Measurements from ENCODE around the gene G6PC1. TPM values are rescaled to one million over a fixed set of nuclear protein-coding genes. Genes with fewer than 3 reads are reported as not detected.

The G6PC1 gene
- total and polyA plus RNA-seq, 2 of the 13 experiments (the other 11 are each of a cell fraction or from before 2014, with no cell fraction given) = 1.7 to 37.9 TPM

DNA sequence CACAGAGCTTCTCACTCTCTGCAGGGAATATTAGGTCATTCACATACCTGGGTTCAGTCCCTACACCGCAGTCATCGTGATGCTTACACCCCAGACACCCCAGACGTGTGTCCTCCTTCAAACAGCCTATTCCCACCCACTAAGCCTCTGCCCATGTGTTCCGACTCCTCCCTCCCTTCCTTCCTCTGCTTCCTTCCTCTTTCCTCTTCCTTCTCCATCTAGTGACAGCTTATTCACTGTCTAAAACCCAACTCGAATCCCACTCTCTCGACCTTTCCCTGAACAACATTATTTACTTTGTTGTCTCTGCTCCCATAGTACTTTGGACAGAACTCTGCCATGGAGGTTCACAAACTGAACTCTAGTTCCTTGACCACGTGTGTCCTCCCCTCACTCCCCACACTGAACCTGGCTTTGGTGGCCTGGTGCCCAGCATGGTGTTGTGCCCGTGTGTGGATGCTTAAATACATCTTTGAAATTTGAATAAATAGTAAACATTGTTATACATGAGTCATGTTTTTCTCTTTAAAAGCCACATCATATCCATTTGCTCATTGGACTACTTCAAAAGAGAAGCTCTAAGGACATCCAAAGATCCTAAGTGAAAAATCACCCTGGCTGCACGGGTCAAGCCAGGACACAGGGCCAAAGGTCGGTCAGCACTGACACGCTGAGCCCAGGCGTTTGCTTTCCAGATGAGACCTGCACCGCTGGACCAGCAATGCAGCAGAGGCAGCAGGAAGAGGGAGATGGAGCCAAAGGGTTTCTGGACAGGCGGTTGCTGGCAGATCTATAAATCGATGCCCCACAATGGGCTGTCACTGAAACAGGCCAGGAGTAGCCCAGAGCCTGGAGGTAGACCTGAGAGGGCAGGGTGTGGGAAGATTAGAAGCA, 14.1 kb upstream of the G6PC1 start (continued):
- TF ChIP-seq, protein P1, sequence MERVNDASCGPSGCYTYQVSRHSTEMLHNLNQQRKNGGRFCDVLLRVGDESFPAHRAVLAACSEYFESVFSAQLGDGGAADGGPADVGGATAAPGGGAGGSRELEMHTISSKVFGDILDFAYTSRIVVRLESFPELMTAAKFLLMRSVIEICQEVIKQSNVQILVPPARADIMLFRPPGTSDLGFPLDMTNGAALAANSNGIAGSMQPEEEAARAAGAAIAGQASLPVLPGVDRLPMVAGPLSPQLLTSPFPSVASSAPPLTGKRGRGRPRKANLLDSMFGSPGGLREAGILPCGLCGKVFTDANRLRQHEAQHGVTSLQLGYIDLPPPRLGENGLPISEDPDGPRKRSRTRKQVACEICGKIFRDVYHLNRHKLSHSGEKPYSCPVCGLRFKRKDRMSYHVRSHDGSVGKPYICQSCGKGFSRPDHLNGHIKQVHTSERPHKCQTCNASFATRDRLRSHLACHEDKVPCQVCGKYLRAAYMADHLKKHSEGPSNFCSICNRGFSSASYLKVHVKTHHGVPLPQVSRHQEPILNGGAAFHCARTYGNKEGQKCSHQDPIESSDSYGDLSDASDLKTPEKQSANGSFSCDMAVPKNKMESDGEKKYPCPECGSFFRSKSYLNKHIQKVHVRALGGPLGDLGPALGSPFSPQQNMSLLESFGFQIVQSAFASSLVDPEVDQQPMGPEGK (CRISPR knock-in tag; IDR thresholded peaks at IDR 0.05) = peak; percentile 70; the same call in 1 of the 2 replicates
- TF ChIP-seq ZNF781 (CRISPR knock-in tag; IDR thresholded peaks at IDR 0.05; ENCODE audit: borderline replicate concordance, not compliant biosample characterization) = peak; percentile 91
- TF ChIP-seq, protein P2, sequence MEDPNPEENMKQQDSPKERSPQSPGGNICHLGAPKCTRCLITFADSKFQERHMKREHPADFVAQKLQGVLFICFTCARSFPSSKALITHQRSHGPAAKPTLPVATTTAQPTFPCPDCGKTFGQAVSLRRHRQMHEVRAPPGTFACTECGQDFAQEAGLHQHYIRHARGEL (CRISPR knock-in tag; IDR thresholded peaks at IDR 0.05) = no peak
- no peak for TF ChIP-seq MTA3 (CRISPR knock-in tag; IDR thresholded peaks at IDR 0.05)
- TF ChIP-seq ZNF607 (CRISPR knock-in tag; IDR thresholded peaks at IDR 0.05; ENCODE audit: borderline replicate concordance) = no peak
- no peak for TF ChIP-seq CENPT (CRISPR knock-in tag; IDR thresholded peaks at IDR 0.05; ENCODE audit: low read depth)
- TF ChIP-seq, protein P3, sequence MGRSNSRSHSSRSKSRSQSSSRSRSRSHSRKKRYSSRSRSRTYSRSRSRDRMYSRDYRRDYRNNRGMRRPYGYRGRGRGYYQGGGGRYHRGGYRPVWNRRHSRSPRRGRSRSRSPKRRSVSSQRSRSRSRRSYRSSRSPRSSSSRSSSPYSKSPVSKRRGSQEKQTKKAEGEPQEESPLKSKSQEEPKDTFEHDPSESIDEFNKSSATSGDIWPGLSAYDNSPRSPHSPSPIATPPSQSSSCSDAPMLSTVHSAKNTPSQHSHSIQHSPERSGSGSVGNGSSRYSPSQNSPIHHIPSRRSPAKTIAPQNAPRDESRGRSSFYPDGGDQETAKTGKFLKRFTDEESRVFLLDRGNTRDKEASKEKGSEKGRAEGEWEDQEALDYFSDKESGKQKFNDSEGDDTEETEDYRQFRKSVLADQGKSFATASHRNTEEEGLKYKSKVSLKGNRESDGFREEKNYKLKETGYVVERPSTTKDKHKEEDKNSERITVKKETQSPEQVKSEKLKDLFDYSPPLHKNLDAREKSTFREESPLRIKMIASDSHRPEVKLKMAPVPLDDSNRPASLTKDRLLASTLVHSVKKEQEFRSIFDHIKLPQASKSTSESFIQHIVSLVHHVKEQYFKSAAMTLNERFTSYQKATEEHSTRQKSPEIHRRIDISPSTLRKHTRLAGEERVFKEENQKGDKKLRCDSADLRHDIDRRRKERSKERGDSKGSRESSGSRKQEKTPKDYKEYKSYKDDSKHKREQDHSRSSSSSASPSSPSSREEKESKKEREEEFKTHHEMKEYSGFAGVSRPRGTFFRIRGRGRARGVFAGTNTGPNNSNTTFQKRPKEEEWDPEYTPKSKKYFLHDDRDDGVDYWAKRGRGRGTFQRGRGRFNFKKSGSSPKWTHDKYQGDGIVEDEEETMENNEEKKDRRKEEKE (IDR thresholded peaks at IDR 0.05) = no peak
- no peak for TF ChIP-seq NBN (conservative IDR thresholded peaks at IDR 0.05)
- no peak for TF ChIP-seq ZNF30 (CRISPR knock-in tag; IDR thresholded peaks at IDR 0.05)
- TF ChIP-seq, protein P4, sequence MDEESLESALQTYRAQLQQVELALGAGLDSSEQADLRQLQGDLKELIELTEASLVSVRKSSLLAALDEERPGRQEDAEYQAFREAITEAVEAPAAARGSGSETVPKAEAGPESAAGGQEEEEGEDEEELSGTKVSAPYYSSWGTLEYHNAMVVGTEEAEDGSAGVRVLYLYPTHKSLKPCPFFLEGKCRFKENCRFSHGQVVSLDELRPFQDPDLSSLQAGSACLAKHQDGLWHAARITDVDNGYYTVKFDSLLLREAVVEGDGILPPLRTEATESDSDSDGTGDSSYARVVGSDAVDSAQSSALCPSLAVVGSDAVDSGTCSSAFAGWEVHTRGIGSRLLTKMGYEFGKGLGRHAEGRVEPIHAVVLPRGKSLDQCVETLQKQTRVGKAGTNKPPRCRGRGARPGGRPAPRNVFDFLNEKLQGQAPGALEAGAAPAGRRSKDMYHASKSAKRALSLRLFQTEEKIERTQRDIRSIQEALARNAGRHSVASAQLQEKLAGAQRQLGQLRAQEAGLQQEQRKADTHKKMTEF (CRISPR knock-in tag; IDR thresholded peaks at IDR 0.05) = peak; percentile 95
- TF ChIP-seq, protein P5, sequence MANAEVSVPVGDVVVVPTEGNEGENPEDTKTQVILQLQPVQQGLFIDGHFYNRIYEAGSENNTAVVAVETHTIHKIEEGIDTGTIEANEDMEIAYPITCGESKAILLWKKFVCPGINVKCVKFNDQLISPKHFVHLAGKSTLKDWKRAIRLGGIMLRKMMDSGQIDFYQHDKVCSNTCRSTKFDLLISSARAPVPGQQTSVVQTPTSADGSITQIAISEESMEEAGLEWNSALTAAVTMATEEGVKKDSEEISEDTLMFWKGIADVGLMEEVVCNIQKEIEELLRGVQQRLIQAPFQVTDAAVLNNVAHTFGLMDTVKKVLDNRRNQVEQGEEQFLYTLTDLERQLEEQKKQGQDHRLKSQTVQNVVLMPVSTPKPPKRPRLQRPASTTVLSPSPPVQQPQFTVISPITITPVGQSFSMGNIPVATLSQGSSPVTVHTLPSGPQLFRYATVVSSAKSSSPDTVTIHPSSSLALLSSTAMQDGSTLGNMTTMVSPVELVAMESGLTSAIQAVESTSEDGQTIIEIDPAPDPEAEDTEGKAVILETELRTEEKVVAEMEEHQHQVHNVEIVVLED (CRISPR knock-in tag; IDR thresholded peaks at IDR 0.05; ENCODE audit: borderline replicate concordance) = no peak; the same call in 1 of the 2 replicates
- TF ChIP-seq, protein P6, sequence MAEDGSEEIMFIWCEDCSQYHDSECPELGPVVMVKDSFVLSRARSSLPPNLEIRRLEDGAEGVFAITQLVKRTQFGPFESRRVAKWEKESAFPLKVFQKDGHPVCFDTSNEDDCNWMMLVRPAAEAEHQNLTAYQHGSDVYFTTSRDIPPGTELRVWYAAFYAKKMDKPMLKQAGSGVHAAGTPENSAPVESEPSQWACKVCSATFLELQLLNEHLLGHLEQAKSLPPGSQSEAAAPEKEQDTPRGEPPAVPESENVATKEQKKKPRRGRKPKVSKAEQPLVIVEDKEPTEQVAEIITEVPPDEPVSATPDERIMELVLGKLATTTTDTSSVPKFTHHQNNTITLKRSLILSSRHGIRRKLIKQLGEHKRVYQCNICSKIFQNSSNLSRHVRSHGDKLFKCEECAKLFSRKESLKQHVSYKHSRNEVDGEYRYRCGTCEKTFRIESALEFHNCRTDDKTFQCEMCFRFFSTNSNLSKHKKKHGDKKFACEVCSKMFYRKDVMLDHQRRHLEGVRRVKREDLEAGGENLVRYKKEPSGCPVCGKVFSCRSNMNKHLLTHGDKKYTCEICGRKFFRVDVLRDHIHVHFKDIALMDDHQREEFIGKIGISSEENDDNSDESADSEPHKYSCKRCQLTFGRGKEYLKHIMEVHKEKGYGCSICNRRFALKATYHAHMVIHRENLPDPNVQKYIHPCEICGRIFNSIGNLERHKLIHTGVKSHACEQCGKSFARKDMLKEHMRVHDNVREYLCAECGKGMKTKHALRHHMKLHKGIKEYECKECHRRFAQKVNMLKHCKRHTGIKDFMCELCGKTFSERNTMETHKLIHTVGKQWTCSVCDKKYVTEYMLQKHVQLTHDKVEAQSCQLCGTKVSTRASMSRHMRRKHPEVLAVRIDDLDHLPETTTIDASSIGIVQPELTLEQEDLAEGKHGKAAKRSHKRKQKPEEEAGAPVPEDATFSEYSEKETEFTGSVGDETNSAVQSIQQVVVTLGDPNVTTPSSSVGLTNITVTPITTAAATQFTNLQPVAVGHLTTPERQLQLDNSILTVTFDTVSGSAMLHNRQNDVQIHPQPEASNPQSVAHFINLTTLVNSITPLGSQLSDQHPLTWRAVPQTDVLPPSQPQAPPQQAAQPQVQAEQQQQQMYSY (CRISPR knock-in tag; IDR thresholded peaks at IDR 0.05) = 0 out of 2 replicates have a peak, but pooled peaks have one; percentile 26
- peak; percentile 73; the same call in 1 of the 2 replicates for TF ChIP-seq ZNF232 (CRISPR knock-in tag; IDR thresholded peaks at IDR 0.05; ENCODE audit: borderline replicate concordance)

Data from HepG2 (cell line).